GM10266 (cell line): ENCODE measurements around the gene BZW2.

Experiments
- DNase-seq: peaks from one replicate; pipeline ENCODE4 v3.0.0; 2012; ENCODE audit errors: extremely low spot score
- CTCF ChIP-seq: IDR thresholded peaks from 2 replicates; pipeline ENCODE4 v1.5.1; 2012; ENCODE audit warnings: mild to moderate bottlenecking, low read depth; ENCODE audit not compliant: control insufficient read depth, insufficient read depth; ENCODE audit errors: missing control alignments

The BZW2 gene

GRCh38 chr7:16688249-16688648 is 42.3 kb downstream of the BZW2 start:
- no peak for DNase-seq
- TF ChIP-seq CTCF: no peak

GRCh38 chr7:16691241-16691640 is 45.3 kb downstream of the BZW2 start:
- no peak for TF ChIP-seq CTCF
- no peak for DNase-seq

- no peak for TF ChIP-seq CTCF
- no peak for DNase-seq
Measured at GRCh38 chr7:16693601-16694318, 47.8 kb downstream of the BZW2 start.

GRCh38 chr7:16694806-16695205 is 48.8 kb downstream of the BZW2 start:
- DNase-seq: no peak
- no peak for TF ChIP-seq CTCF

- DNase-seq: peak; percentile 16
Measured at GRCh38 chr7:16695621-16696237, 49.7 kb downstream of the BZW2 start.

GRCh38 chr7:16697507-16698199 is 51.7 kb downstream of the BZW2 start:
- TF ChIP-seq CTCF: no peak
- no peak for DNase-seq

More at GRCh38 chr7:16695621-16696237, 49.7 kb downstream of the BZW2 start:
- peak; percentile 25 for TF ChIP-seq CTCF
